Kidney (tissue), 14 donors: Measurements from ENCODE around the gene ZNF394. TPM values are rescaled to one million over a fixed set of nuclear protein-coding genes. Genes with fewer than 3 reads are reported as not detected.

Source experiments
- DNase-seq, 5 donors: peaks; one replicate each; pipeline ENCODE4 v3.0.0-alpha.2; 2013 to 2020
- FAIRE-seq: peaks from 2 replicates; lab custom pipeline; 2012; peaks lifted over from hg19 to GRCh38; lab: Jason Lieb, UNC
- H3K27ac ChIP-seq, 2 donors: one replicate each; pipeline ENCODE4 v1.7.0; 2013; ENCODE audit warnings: low read depth in 2 of 2, low read length in 2 of 2, inconsistent platforms in 1 of 2
- H3K27me3 ChIP-seq: one replicate; pipeline ENCODE4 v1.7.1; 2013; ENCODE audit warnings: low read length, inconsistent platforms; ENCODE audit not compliant: control insufficient read depth, insufficient read depth
- H3K36me3 ChIP-seq, 3 donors: one replicate each; pipeline versions ENCODE4 v1.7.0 to v1.7.1; 2013; ENCODE audit warnings: low read length in 3 of 3, control low read depth in 1 of 3, inconsistent platforms in 1 of 3; ENCODE audit not compliant: insufficient read depth in 3 of 3, control insufficient read depth in 2 of 3
- H3K4me1 ChIP-seq, 3 donors: one replicate each; pipeline versions ENCODE4 v1.7.0 to v1.7.1; 2013; ENCODE audit warnings: low read length in 3 of 3, inconsistent platforms in 1 of 3, low read depth in 1 of 3; ENCODE audit not compliant: control insufficient read depth in 2 of 3, insufficient read depth in 2 of 3
- H3K4me3 ChIP-seq, 3 donors: one replicate each; pipeline versions ENCODE4 v1.7.0 to v1.8.1; 2013; ENCODE audit warnings: low read length in 3 of 3, control low read depth in 1 of 3, inconsistent platforms in 1 of 3
- H3K9ac ChIP-seq, 3 donors: one replicate each; pipeline versions ENCODE4 v1.7.0 to v1.7.1; 2013; ENCODE audit warnings: low read length in 3 of 3, control low read depth in 1 of 3, inconsistent platforms in 1 of 3
- H3K9me3 ChIP-seq, 3 donors: one replicate each; pipeline versions ENCODE4 v1.7.0 to v1.7.1; 2013; ENCODE audit warnings: low read length in 3 of 3, control low read depth in 1 of 3, inconsistent platforms in 1 of 3; ENCODE audit not compliant: control insufficient read depth in 2 of 3, insufficient read depth in 1 of 3
- CTCF ChIP-seq: IDR thresholded peaks from 3 replicates; pipeline ENCODE4 v1.5.1; 2012; ENCODE audit warnings: mild to moderate bottlenecking, moderate library complexity, borderline replicate concordance; ENCODE audit not compliant: insufficient read depth; ENCODE audit errors: extremely low read depth
- intact Hi-C: fragments of 100-400 bp; cut with DNase I; formaldehyde crosslinking; loops from one replicate; pipeline ENCODE4 v1.11.1; 2022
- polyA plus RNA-seq: library from polyadenylated mRNA; stranded (reverse); fragments of 350-450 nt; fragmentation: Illumina TruSeq; extraction: RNeasy Lipid Tissue Mini Kit (QIAGEN cat#74804); gene quantifications from one replicate; pipeline ENCODE4 v1.2.3, GENCODE V29; 2014; ENCODE audit warnings: low read depth, low replicate concordance; ENCODE audit not compliant: insufficient read depth
- total RNA-seq: library from RNA; stranded (reverse); fragmentation: NEBNext Ultra II Directional; extraction: Animal tissue kit (Norgen Biotek cat#: 25700); gene quantifications from one replicate; pipeline ENCODE4 v1.2.1, GENCODE V29; 2021
- donor health status: control.
- donor health status: control.
- donor health status: control.
- donor health status: control.
- donor health status: control.
- donor health status: DM: yes; HTN: yes; CAD: no.
- donor health status: Normal renal cell carcinoma (clear cell type).

ZNF394 gene
- total and polyA plus RNA-seq, 2 donors from 2014 or later, result 15.7 to 33.6 TPM

GRCh38 chr7:99489235-99489634, 10.8 kb downstream of the ZNF394 start:
- intact Hi-C loops, result no loop called here
- FAIRE-seq (no peak), DNase-seq (no peak)
- Histone ChIP-seq H3K27me3 (no peaks in the 10 kb centered on the region), H3K9me3 (peaks cover 0 to 10% (median 2%) of the 10 kb centered on the region in 3 donors), H3K36me3 (peaks cover 9 to 19% (median 13%) of the 10 kb centered on the region in 3 donors), H3K4me1 (no peaks in the 10 kb centered on the region), H3K27ac (no peak overlapping the region), H3K9ac (no peak overlapping the region), H3K4me3 (no peak overlapping the region)
- TF ChIP-seq CTCF, result no peak

GRCh38 chr7:99485094-99485493, 15.0 kb downstream of the ZNF394 start:
- Histone ChIP-seq H3K9ac (no peak overlapping the region), H3K27ac (no peak overlapping the region), H3K27me3 (no peaks in the 10 kb centered on the region), H3K4me1 (no peaks in the 10 kb centered on the region), H3K9me3 (no peaks in the 10 kb centered on the region), H3K36me3 (no peaks in the 10 kb centered on the region), H3K4me3 (no peak overlapping the region)
- FAIRE-seq, result no peak
- TF ChIP-seq CTCF, result no peak
- intact Hi-C loops, result no loop called here
- no peak for DNase-seq

GRCh38 chr7:99478464-99479440, 21.3 kb downstream of the ZNF394 start:
- no peak overlapping the region for H3K27ac ChIP-seq
- DNase-seq, result no peak
- peaks cover 0 to 3% (median 0%) of the 10 kb centered on the region in 3 donors for H3K4me1 ChIP-seq
- H3K27me3 ChIP-seq, result no peaks in the 10 kb centered on the region
- TF ChIP-seq CTCF, result no peak
- no peaks in the 10 kb centered on the region for H3K9me3 ChIP-seq
- no peak overlapping the region for H3K4me3 ChIP-seq
- H3K9ac ChIP-seq, result no peak overlapping the region
- H3K36me3 ChIP-seq, result peaks cover 0 to 2% (median 0%) of the 10 kb centered on the region in 3 donors
- intact Hi-C loops, result no loop called here
- no peak for FAIRE-seq
